Thyroid gland (tissue), 4 donors: ENCODE measurements around the gene PDIK1L. TPM values are rescaled to one million over a fixed set of nuclear protein-coding genes. Genes with fewer than 3 reads are reported as not detected.
A peak's percentile ranks its signal among the peaks of the same experiment; 100 is the strongest.

Experiments used
- DNase-seq, 2 donors: peaks; one replicate each; pipeline ENCODE4 v3.0.0-alpha.2; 2019
- H3K27ac ChIP-seq, 3 donors: fragments of 200-600 bp; sonication (generic); 1 replicate in 2 of 3; 2 replicates in 1 of 3; pipeline ENCODE4 v1.5.1; 2016 to 2019; ENCODE audit warnings: mild to moderate bottlenecking in 1 of 3, moderate library complexity in 1 of 3
- H3K27me3 ChIP-seq: fragments of 200-600 bp; sonication (generic); one replicate; pipeline ENCODE4 v1.5.1; 2019
- H3K36me3 ChIP-seq, 2 donors: fragments of 200-600 bp; sonication (generic); one replicate each; pipeline ENCODE4 v1.5.1; 2016 to 2019
- H3K4me1 ChIP-seq, 2 donors: fragments of 200-600 bp; sonication (generic); one replicate each; pipeline ENCODE4 v1.5.1; 2017 to 2019
- H3K4me3 ChIP-seq, 3 donors: fragments of 200-600 bp; sonication (generic); replicated peaks in 1 of 3; 1 replicate in 2 of 3; 2 replicates in 1 of 3; pipeline ENCODE4 v1.5.1; 2016; ENCODE audit warnings: mild to moderate bottlenecking in 1 of 3
- H3K9me3 ChIP-seq: fragments of 200-600 bp; sonication (generic); one replicate; pipeline ENCODE4 v1.5.1; 2017
- POLR2A ChIP-seq, 2 donors: fragments of 450-650 bp; IDR thresholded peaks; one replicate each; pipeline ENCODE4 v1.6.1; 2017; ENCODE audit warnings: antibody characterized with exemption in 2 of 2, mild to moderate bottlenecking in 2 of 2, moderate library complexity in 1 of 2
- WGBS, 2 donors: methylation state at CpG; one replicate each; pipeline ENCODE4 v1.1.5; 2017; 5-methylcytosine and 5-hydroxymethylcytosine counted together
- intact Hi-C: fragments of 100-400 bp; cut with DNase I; formaldehyde crosslinking; loops from one replicate; pipeline ENCODE4 v1.15.1; 2023
- total RNA-seq, 4 donors: library from RNA; depleted of rRNA; stranded (reverse); fragments of >200 nt; gene quantifications; one replicate each; pipeline ENCODE4 v1.2.3, GENCODE V29; 2016
- TF ChIP-seq, protein P1 (sequence below), 6 experiments: fragments of 200-600 bp in 3 of 6; fragments of 450-650 bp in 3 of 6; sonication (generic) in 3 of 6; IDR thresholded peaks; one replicate each; pipeline ENCODE4 v1.5.1; 2016 to 2019; ENCODE audit warnings: antibody characterized with exemption in 6 of 6, mild to moderate bottlenecking in 2 of 6, inconsistent platforms in 1 of 6, moderate library complexity in 1 of 6

Gene PDIK1L
- total RNA-seq, 4 donors from 2014 or later: 24.2 to 39.0 (median 25.5) TPM

DNA sequence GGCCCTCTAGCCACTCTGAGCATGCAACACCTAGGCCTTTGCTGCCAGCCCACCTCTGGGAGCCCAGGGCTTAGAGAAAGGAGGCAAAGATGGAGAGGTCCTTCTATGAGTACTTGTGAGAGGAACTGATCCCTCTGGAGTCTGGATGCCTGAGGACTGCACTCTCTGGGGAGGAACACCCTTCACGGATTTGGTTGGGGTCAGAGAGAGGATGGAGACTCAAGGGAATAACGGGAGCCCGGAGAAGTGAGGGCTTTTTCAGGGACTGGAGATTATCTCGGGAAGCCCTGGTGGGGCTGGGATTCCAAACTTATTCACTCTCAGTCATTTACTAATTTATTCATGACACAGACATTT is 57.6 kb downstream of the PDIK1L start:
- WGBS, 2 donors: 53 to 62% methylated on average over 4 of the region's 4 CpGs
- peak overlapping the region in 2 of 3 donors; percentile 50 to 61 for H3K27ac ChIP-seq
- no peaks in the 10 kb centered on the region for H3K27me3 ChIP-seq
- no peak for DNase-seq
- TF ChIP-seq, protein P1, sequence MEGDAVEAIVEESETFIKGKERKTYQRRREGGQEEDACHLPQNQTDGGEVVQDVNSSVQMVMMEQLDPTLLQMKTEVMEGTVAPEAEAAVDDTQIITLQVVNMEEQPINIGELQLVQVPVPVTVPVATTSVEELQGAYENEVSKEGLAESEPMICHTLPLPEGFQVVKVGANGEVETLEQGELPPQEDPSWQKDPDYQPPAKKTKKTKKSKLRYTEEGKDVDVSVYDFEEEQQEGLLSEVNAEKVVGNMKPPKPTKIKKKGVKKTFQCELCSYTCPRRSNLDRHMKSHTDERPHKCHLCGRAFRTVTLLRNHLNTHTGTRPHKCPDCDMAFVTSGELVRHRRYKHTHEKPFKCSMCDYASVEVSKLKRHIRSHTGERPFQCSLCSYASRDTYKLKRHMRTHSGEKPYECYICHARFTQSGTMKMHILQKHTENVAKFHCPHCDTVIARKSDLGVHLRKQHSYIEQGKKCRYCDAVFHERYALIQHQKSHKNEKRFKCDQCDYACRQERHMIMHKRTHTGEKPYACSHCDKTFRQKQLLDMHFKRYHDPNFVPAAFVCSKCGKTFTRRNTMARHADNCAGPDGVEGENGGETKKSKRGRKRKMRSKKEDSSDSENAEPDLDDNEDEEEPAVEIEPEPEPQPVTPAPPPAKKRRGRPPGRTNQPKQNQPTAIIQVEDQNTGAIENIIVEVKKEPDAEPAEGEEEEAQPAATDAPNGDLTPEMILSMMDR (IDR thresholded peaks at IDR 0.05): no peak
- peaks cover 11 to 23% of the 10 kb centered on the region in 2 donors for H3K4me1 ChIP-seq
- H3K9me3 ChIP-seq: no peaks in the 10 kb centered on the region
- no peaks in the 10 kb centered on the region for H3K36me3 ChIP-seq
- intact Hi-C loops: no loop called here
- H3K4me3 ChIP-seq: no peak overlapping the region

DNA sequence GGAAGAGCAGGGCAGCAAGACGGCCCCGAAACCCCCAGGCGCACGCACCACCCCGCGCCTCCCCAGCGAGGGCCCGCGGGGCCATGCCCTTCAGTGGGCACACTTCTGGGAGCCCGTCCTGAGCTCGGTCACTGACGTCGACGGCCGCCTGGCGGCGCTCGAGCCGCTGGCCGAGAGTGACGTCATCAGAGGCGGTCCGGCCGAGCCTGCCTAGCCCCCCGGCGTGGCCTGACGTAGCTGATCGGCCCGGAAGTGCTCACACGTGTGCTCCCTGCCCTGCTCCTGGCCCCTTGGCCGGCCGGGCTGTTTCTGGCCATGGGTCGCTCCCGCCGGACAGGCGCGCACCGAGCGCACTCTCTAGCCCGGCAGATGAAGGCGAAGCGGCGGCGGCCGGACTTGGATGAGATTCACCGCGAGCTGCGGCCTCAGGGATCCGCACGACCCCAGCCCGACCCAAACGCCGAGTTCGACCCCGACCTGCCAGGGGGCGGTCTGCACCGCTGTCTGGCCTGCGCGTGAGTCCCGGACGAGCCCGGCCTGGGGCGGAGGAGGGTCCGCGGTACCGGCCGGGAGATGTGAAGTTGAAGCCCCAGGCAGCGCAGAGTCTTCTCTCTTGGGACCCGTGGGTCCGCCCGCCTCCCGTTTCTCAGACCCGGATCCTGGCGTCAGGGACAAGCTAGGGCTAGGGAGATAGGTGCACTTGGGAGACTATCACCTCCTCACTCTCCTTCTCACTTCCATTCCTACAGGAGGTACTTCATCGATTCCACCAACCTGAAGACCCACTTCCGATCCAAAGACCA is 58.2 kb downstream of the PDIK1L start, which contains the start of gene ZNF593:
Gene ZNF593, plus strand, starts transcription at position 240 of the 803 bp plus-strand sequence. Its CDS starts 76 bp downstream, at position 316.
- peak in 1 of 2 donors; percentile 74 for TF ChIP-seq POLR2A (IDR thresholded peaks at IDR 0.05)
- TF ChIP-seq, protein P1 (IDR thresholded peaks at IDR 0.05): peak; percentile 65 to 99 (median 90)
- intact Hi-C loops: loop anchor here (5.0 kb wide), 1 partner anchor 62 kb away; the partner anchor contains the start of gene CEP85
- H3K4me1 ChIP-seq: peaks cover 8 to 18% of the 10 kb centered on the region in 2 donors
- no peaks in the 10 kb centered on the region for H3K9me3 ChIP-seq
- peak; percentile 93 for DNase-seq
- WGBS, 2 donors: 2% methylated on average over 24 to 40 of the region's 76 CpGs
- H3K36me3 ChIP-seq: no peaks in the 10 kb centered on the region
- H3K27ac ChIP-seq: peak within 1 kb of the TSS; percentile 39 to 61 (median 50)
- no peaks in the 10 kb centered on the region for H3K27me3 ChIP-seq
- peak within 1 kb of the TSS; percentile 56 to 81 (median 58) for H3K4me3 ChIP-seq

DNA sequence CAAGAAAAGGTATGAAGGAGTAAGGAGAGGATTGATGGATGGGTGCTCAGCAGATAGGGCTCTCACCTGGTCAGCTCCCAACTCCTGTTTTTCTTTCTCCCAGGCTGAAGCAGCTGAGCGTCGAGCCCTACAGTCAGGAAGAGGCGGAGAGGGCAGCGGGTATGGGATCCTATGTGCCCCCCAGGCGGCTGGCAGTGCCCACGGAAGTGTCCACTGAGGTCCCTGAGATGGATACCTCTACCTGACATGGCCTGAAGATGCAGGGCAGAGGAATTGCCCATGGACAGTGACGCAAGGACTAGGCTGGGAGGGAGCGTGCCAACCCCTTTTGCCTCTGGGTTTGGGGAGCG is 58.8 kb downstream of the PDIK1L start:
- WGBS, 2 donors: 62 to 66% methylated on average over 8 to 9 of the region's 9 CpGs
- intact Hi-C loops: loop anchor here (5.0 kb wide), 1 partner anchor 62 kb away; the partner anchor contains the start of gene CEP85
- TF ChIP-seq, protein P1 (IDR thresholded peaks at IDR 0.05): no peak
- TF ChIP-seq POLR2A (IDR thresholded peaks at IDR 0.05): no peak

GRCh38 chr1:26171084-26172072 is 59.8 kb downstream of the PDIK1L start, which contains the start of gene ZNF593OS:
ZNF593OS (minus strand) TSS chr1:26171832; CDS start chr1:26171661, 171 bp downstream.
- WGBS, 2 donors: 89 to 91% methylated on average over 30 to 34 of the region's 34 CpGs
- Histone ChIP-seq H3K27ac (peak within 1 kb of the TSS in 1 of 3 donors; percentile 50), H3K4me1 (peaks cover 8 to 18% of the 10 kb centered on the region in 2 donors), H3K4me3 (peak within 1 kb of the TSS in 1 of 3 donors; percentile 58), H3K9me3 (no peaks in the 10 kb centered on the region), H3K36me3 (no peaks in the 10 kb centered on the region), H3K27me3 (no peaks in the 10 kb centered on the region)
- TF ChIP-seq POLR2A (IDR thresholded peaks at IDR 0.05): no peak
- TF ChIP-seq, protein P1 (IDR thresholded peaks at IDR 0.05): no peak
- no peak for DNase-seq
- intact Hi-C loops: loop anchor here (5.0 kb wide), 1 partner anchor 61 kb away; the partner anchor contains the start of gene CEP85

More for the DNA sequence above, 58.8 kb downstream of the PDIK1L start:
- peak in 1 of 2 donors; percentile 13 for DNase-seq
- H3K27ac ChIP-seq: peak overlapping the region in 2 of 3 donors; percentile 50 to 61
- no peaks in the 10 kb centered on the region for H3K27me3 ChIP-seq
- peak overlapping the region; percentile 56 to 81 (median 58) for H3K4me3 ChIP-seq
- no peaks in the 10 kb centered on the region for H3K36me3 ChIP-seq
- no peaks in the 10 kb centered on the region for H3K9me3 ChIP-seq
- peaks cover 8 to 18% of the 10 kb centered on the region in 2 donors for H3K4me1 ChIP-seq

Other genes starting within 250 kb of the PDIK1L start
- 1 to 10 TPM; 2.5 to 8.5 (median 6.4) TPM for gene PAQR7, start 236.1 kb upstream of the PDIK1L start, total RNA-seq
- gene STMN1, start 205.4 kb upstream of the PDIK1L start, total RNA-seq: 10 to 100 TPM; 11.6 to 39.2 (median 17.0) TPM
- 10 to 100 TPM; 22.5 to 35.4 (median 30.7) TPM for gene PAFAH2, start 113.8 kb upstream of the PDIK1L start, total RNA-seq
- 1 to 10 TPM in 1 of 4 donors, under 1 TPM in 1, not detected in 2; 0.13 to 1.2 TPM for gene EXTL1, start 90.0 kb upstream of the PDIK1L start, total RNA-seq
- 10 to 100 TPM; 12.5 to 55.9 (median 43.4) TPM for gene SLC30A2, start 65.7 kb upstream of the PDIK1L start, total RNA-seq
- 1 to 10 TPM in 1 of 4 donors, under 1 TPM in 1, not detected in 2; 0.39 to 1.5 TPM for gene TRIM63, start 44.2 kb upstream of the PDIK1L start, total RNA-seq
- gene FAM110D, start 47.3 kb downstream of the PDIK1L start, total RNA-seq: 10 to 100 TPM in 1 of 4 donors, 1 to 10 TPM in 3; 3.5 to 15.6 (median 6.8) TPM
- gene C1orf232, start 57.1 kb downstream of the PDIK1L start, total RNA-seq: not detected
- gene ZNF593, start 58.1 kb downstream of the PDIK1L start, total RNA-seq: 10 to 100 TPM; 18.3 to 65.8 (median 27.3) TPM
- under 1 TPM in 1 of 4 donors, not detected in 3; 0.33 TPM for gene ZNF593OS, start 60.0 kb downstream of the PDIK1L start, total RNA-seq
- 10 to 100 TPM; 20.0 to 81.2 (median 31.6) TPM for gene CNKSR1, start 65.7 kb downstream of the PDIK1L start, total RNA-seq
- gene CATSPER4, start 78.8 kb downstream of the PDIK1L start, total RNA-seq: not detected
- gene CEP85, start 122.4 kb downstream of the PDIK1L start, total RNA-seq: 10 to 100 TPM; 16.0 to 27.0 (median 17.0) TPM
- gene SH3BGRL3, start 168.3 kb downstream of the PDIK1L start, total RNA-seq: 10 to 100 TPM; 18.8 to 58.2 (median 37.4) TPM
- gene UBXN11, start 194.8 kb downstream of the PDIK1L start, total RNA-seq: 10 to 100 TPM; 23.9 to 35.4 (median 30.2) TPM
- 10 to 100 TPM in 1 of 4 donors, 1 to 10 TPM in 1, not detected in 2; 3.0 to 12.3 TPM for gene CD52, start 206.1 kb downstream of the PDIK1L start, total RNA-seq
- not detected for gene CRYBG2, start 242.3 kb downstream of the PDIK1L start, total RNA-seq